Measurements from ENCODE around the gene PEX1. TPM values are rescaled to one million over a fixed set of nuclear protein-coding genes. Genes with fewer than 3 reads are reported as not detected.
A peak's percentile ranks its signal among the peaks of the same experiment; 100 is the strongest.

PEX1 gene
- total and polyA plus RNA-seq, 2 of the 13 experiments (the other 11 are each of a cell fraction or from before 2014, with no cell fraction given), result 16.6 to 22.4 TPM

DNA sequence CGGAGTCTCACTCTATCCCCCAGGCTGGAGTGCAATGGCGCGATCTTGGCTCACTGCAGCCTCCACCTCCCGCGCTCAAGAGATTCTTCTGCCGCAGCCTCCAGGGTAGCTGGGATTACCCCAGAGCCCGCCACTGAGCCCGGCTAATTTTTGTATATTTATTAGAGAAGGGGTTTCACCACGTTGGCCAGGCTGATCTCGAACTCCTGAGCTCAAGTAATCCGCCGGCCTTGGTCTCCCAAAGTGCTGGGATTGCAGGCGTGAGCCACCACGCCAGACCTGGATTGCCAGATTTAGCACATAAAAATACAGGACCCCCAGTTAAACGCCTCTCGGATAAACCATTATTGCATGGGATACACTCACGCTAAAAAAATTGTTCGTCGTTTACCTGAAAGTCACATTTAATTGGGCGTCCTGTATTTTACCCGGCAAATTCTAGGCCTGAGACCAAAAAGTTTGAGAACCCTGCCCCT lies 81.4 kb downstream of the PEX1 start:
- no peaks in the 10 kb centered on the region for H4K20me1 ChIP-seq (ENCODE audit: insufficient read depth, low read length)
- no peak for FAIRE-seq
- CTCF ChIA-PET (ENCODE audit: low intra/inter-chr PET ratio, low total read pairs), result interaction anchor here (1.4 to 3.0 kb wide), 3 partner anchors 22 to 617 kb away, joined by 3 to 22 read pairs (median 5); partner anchors contain the start of gene LRRD1
- POLR2A ChIA-PET, result interaction anchor here (0.7 to 2.6 kb wide), 8 partner anchors 18 to 617 kb away, joined by 3 to 22 read pairs (median 6); partner anchors contain the start of genes ANKIB1, CYP51A1, KRIT1 and LRRD1
- peak overlapping the region; percentile 87 for H2AFZ ChIP-seq (ENCODE audit: low read length)
- H3K4me3 ChIP-seq (replicated peaks in 1 of 3; ENCODE audit: insufficient read depth in 1 of 3, low read depth in 2 of 3, low read length in 3 of 3), result peak overlapping the region in 1 of 3 experiments; percentile 98; a peak in 2 of 6 replicates
- peak overlapping the region; percentile 98; the same call in 1 of the 2 replicates for H3K9ac ChIP-seq (ENCODE audit: insufficient read depth, low read depth, low read length)
- intact Hi-C loops (cut with micrococcal nuclease; ENCODE audit: unreplicated experiment), result loop anchor here (1.0 to 5.0 kb wide), 4 partner anchors 23 to 315 kb away; partner anchors contain the start of genes ANKIB1, CYP51A1, KRIT1 and LRRD1
- no peaks in the 10 kb centered on the region for H3K9me3 ChIP-seq (ENCODE audit: low read length)
- H3K4me1 ChIP-seq (ENCODE audit: insufficient read depth, low read length), result peaks cover 52% of the 10 kb centered on the region
- in situ Hi-C loops (cut with HindIII; ENCODE audit: extremely low pct_ligation_motif_present, low pct_unique_long_range_greater_than_20kb), result loop anchor here (25.0 kb wide), 1 partner anchor 615 kb away; no protein-coding TSS in a partner anchor
- peak overlapping the region; percentile 57 for H3K4me2 ChIP-seq (ENCODE audit: low read depth, low read length)
- H3K79me2 ChIP-seq (ENCODE audit: insufficient read depth, low read length), result peaks cover 13% of the 10 kb centered on the region
- H3K27me3 ChIP-seq (ENCODE audit: control insufficient read depth in 1 of 2, insufficient read depth in 2 of 2, low read length in 2 of 2), result no peaks in the 10 kb centered on the region
- ATAC-seq, result no peak; the same call in 2 of the 3 replicates
- H3K27ac ChIP-seq (ENCODE audit: extremely low read length, insufficient read depth, low read length), result no peak overlapping the region
- H3K36me3 ChIP-seq (replicated peaks in 1 of 2; ENCODE audit: control insufficient read depth in 1 of 2, insufficient read depth in 2 of 2, low read length in 2 of 2), result peaks cover 4 to 11% of the 10 kb centered on the region in 2 experiments; a peak in 4 of 5 replicates
- BruUV-seq (replicated peaks), result no TSS peak
- WGBS (ENCODE audit: low lambda C conversion rate), result 53% methylated on average over 19 of the region's 21 CpGs
- DNase-seq (ENCODE audit: low spot score), result no peak
- TF ChIP-seq LCORL (IDR thresholded peaks at IDR 0.05) (no peak), LCORL (CRISPR knock-in tag; IDR thresholded peaks at IDR 0.05) (peak; percentile 80; the same call in 1 of the 2 replicates), SMC3 (IDR thresholded peaks at IDR 0.05; ENCODE audit: low read length) (peak; percentile 54; the same call in 1 of the 2 replicates), ZNF17 (CRISPR knock-in tag; IDR thresholded peaks at IDR 0.05) (0 out of 2 replicates have a peak, but pooled peaks have one; percentile 26), NONO (IDR thresholded peaks at IDR 0.05) (no peak), NONO (CRISPR knock-in tag; conservative IDR thresholded peaks at IDR 0.05) (0 out of 2 replicates have a peak, but pooled peaks have one; percentile 7), TOE1 (CRISPR knock-in tag; IDR thresholded peaks at IDR 0.05) (peak; percentile 69; the same call in 1 of the 2 replicates), CREB3 (CRISPR knock-in tag; IDR thresholded peaks at IDR 0.05) (0 out of 2 replicates have a peak, but pooled peaks have one; percentile 7), TFAP4 (IDR thresholded peaks at IDR 0.05; ENCODE audit: borderline replicate concordance, low read depth) (no peak), ZBTB33 (CRISPR knock-in tag; IDR thresholded peaks at IDR 0.05) (peak; percentile 19; the same call in 1 of the 2 replicates), HNF1B (CRISPR knock-in tag; IDR thresholded peaks at IDR 0.05) (no peak; the same call in 1 of the 2 replicates), ZNF672 (CRISPR knock-in tag; IDR thresholded peaks at IDR 0.05) (no peak), RARG (CRISPR knock-in tag; IDR thresholded peaks at IDR 0.05; ENCODE audit: low read depth) (0 out of 2 replicates have a peak, but pooled peaks have one; percentile 38), ZSCAN12 (CRISPR knock-in tag; IDR thresholded peaks at IDR 0.05) (no peak)
- TF ChIP-seq, protein P1, sequence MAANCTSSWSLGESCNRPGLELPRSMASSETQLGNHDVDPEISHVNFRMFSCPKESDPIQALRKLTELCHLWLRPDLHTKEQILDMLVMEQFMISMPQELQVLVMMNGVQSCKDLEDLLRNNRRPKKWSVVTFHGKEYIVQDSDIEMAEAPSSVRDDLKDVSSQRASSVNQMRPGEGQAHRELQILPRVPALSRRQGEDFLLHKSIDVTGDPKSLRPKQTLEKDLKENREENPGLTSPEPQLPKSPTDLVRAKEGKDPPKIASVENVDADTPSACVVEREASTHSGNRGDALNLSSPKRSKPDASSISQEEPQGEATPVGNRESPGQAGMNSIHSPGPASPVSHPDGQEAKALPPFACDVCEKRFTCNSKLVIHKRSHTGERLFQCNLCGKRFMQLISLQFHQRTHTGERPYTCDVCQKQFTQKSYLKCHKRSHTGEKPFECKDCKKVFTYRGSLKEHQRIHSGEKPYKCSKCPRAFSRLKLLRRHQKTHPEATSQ (CRISPR knock-in tag; IDR thresholded peaks at IDR 0.05; ENCODE audit: borderline replicate concordance), result 0 out of 2 replicates have a peak, but pooled peaks have one; percentile 21
